Measurements from ENCODE around the gene TP53BP1.

DNA sequence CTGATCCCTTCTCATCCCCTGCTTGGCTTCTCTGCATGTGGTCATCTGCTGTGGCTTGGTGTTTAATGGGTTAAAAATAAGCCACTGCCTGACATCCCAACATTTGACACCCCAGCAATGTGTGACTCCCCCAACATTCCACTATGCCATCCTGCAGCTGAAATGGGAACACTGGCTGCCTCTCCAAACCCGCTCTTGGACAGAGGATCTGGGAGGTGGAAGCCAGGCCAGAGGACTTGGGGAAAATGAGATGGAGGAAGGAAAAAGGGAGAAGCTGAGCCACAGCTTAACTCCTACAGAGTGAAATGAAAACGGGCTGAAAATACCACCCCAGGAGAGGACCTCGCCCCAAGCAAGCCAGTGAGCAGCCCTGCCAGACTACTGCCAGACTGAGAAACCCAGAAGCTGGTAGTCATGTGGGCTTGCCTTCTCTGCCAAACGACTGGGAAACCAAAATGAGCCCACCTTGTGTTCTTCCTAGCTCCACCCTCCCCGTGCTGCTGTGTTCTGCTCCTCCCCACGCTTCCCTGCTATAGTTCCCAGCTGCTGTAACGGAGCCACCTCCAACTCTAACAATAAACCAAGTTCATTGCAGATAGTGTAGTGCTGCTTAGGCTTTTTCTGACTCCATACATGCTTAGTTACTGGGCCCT lies 38.2 kb upstream of the TP53BP1 start:
- TF ChIP-seq, protein P1, sequence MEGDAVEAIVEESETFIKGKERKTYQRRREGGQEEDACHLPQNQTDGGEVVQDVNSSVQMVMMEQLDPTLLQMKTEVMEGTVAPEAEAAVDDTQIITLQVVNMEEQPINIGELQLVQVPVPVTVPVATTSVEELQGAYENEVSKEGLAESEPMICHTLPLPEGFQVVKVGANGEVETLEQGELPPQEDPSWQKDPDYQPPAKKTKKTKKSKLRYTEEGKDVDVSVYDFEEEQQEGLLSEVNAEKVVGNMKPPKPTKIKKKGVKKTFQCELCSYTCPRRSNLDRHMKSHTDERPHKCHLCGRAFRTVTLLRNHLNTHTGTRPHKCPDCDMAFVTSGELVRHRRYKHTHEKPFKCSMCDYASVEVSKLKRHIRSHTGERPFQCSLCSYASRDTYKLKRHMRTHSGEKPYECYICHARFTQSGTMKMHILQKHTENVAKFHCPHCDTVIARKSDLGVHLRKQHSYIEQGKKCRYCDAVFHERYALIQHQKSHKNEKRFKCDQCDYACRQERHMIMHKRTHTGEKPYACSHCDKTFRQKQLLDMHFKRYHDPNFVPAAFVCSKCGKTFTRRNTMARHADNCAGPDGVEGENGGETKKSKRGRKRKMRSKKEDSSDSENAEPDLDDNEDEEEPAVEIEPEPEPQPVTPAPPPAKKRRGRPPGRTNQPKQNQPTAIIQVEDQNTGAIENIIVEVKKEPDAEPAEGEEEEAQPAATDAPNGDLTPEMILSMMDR (IDR thresholded peaks at IDR 0.05; ENCODE audit: low read length), result no peak
- TF ChIP-seq EZH2phosphoT487 (IDR thresholded peaks at IDR 0.05; ENCODE audit: low read length), result no peak
